Measurements from ENCODE around the gene PLD6. TPM values are rescaled to one million over a fixed set of nuclear protein-coding genes. Genes with fewer than 3 reads are reported as not detected.

PLD6 gene
- total RNA-seq, 1 experiment from 2014 or later: 1.2 TPM

- ATAC-seq (no peak), DNase-seq (ENCODE audit: low spot score) (no peak)
- CTCF ChIA-PET: interaction anchor here (1.0 to 2.2 kb wide), 3 partner anchors 30 to 175 kb away, joined by 3 to 7 read pairs (median 4); no protein-coding TSS in a partner anchor
- peaks cover 8% of the 10 kb centered on the region; the same call in 1 of the 2 replicates for H3K4me1 Mint-ChIP-seq
- H3K27me3 Mint-ChIP-seq (ENCODE audit: low read depth): no peaks in the 10 kb centered on the region
- no peak overlapping the region for H3K4me3 Mint-ChIP-seq
- H3K36me3 Mint-ChIP-seq: peaks cover 51% of the 10 kb centered on the region
- POLR2A ChIA-PET: no interaction called here
- TF ChIP-seq ZNF121 (CRISPR knock-in tag; IDR thresholded peaks at IDR 0.05) (no peak), ZNF416 (CRISPR knock-in tag; IDR thresholded peaks at IDR 0.05) (no peak), KAT7 (CRISPR knock-in tag; IDR thresholded peaks at IDR 0.05; ENCODE audit: borderline replicate concordance) (no peak), NR1H2 (CRISPR knock-in tag; IDR thresholded peaks at IDR 0.05) (no peak), ESRRA (CRISPR knock-in tag; IDR thresholded peaks at IDR 0.05; ENCODE audit: borderline replicate concordance) (no peak), ZMAT4 (CRISPR knock-in tag; IDR thresholded peaks at IDR 0.05) (no peak), IRF2 (CRISPR knock-in tag; IDR thresholded peaks at IDR 0.05; ENCODE audit: borderline replicate concordance, low read depth) (no peak), ZNF281 (CRISPR knock-in tag; IDR thresholded peaks at IDR 0.05) (no peak), E2F1 (CRISPR knock-in tag; IDR thresholded peaks at IDR 0.05) (no peak), ZBTB43 (CRISPR knock-in tag; IDR thresholded peaks at IDR 0.05) (no peak), NR3C1 (CRISPR knock-in tag; conservative IDR thresholded peaks at IDR 0.05; ENCODE audit: low read depth) (no peak), ELF4 (CRISPR knock-in tag; IDR thresholded peaks at IDR 0.05; ENCODE audit: low read depth) (no peak), ZNF219 (CRISPR knock-in tag; IDR thresholded peaks at IDR 0.05; ENCODE audit: borderline replicate concordance) (no peak), ETV6 (CRISPR knock-in tag; IDR thresholded peaks at IDR 0.05) (no peak), FOXP4 (CRISPR knock-in tag; IDR thresholded peaks at IDR 0.05) (no peak), MLX (CRISPR knock-in tag; IDR thresholded peaks at IDR 0.05) (no peak), ATF3 (CRISPR knock-in tag; conservative IDR thresholded peaks at IDR 0.05) (no peak), E2F5 (CRISPR knock-in tag; IDR thresholded peaks at IDR 0.05) (no peak)
- H3K9me3 Mint-ChIP-seq: no peaks in the 10 kb centered on the region
- H3K27ac Mint-ChIP-seq: no peak overlapping the region
Measured at GRCh38 chr17:17176341-17176740, 29.8 kb downstream of the PLD6 start.

Data from WTC11 (cell line).